HFFc6 (cell line): Measurements from ENCODE around the gene DNMT1. TPM values are rescaled to one million over a fixed set of nuclear protein-coding genes. Genes with fewer than 3 reads are reported as not detected.

Source experiments
- DNase-seq: peaks from one replicate; pipeline ENCODE4 v3.0.0-alpha.2; 2018
- H3K27ac Mint-ChIP-seq: 2 replicates; pipeline ENCODE4 v1.8.0; 2020; ENCODE audit warnings: mild to moderate bottlenecking, mixed read lengths
- H3K27me3 Mint-ChIP-seq: 2 replicates; pipeline ENCODE4 v1.8.0; 2021; ENCODE audit warnings: mild to moderate bottlenecking, moderate library complexity, mixed read lengths; ENCODE audit not compliant: insufficient read depth
- H3K36me3 Mint-ChIP-seq: 2 replicates; pipeline ENCODE4 v1.8.0; 2021; ENCODE audit warnings: low read depth, mixed read lengths
- H3K4me1 Mint-ChIP-seq: 2 replicates; pipeline ENCODE4 v1.8.0; 2020; ENCODE audit warnings: low read depth, mixed read lengths
- H3K4me3 Mint-ChIP-seq: 2 replicates; pipeline ENCODE4 v1.8.0; 2020; ENCODE audit warnings: mild to moderate bottlenecking, moderate library complexity, mixed read lengths
- H3K9me3 Mint-ChIP-seq: 2 replicates; pipeline ENCODE4 v1.8.0; 2020; ENCODE audit warnings: mild to moderate bottlenecking, mixed read lengths
- total RNA-seq, 6 experiments: library from RNA; stranded (reverse); fragmentation: NEBNext Ultra II Directional; extraction: Animal tissue kit (Norgen Biotek cat#: 25700); gene quantifications; 2 replicates in 1 of 6; 3 replicates in 5 of 6; pipeline ENCODE4 v1.2.3, GENCODE V29; 2021
- TF ChIP-seq, protein P1 (sequence below): fragments of 200-600 bp; sonication (generic); IDR thresholded peaks from 2 replicates; pipeline ENCODE4 v1.5.0; 2021; ENCODE audit warnings: antibody characterized with exemption, mild to moderate bottlenecking

Gene DNMT1
- total RNA-seq, 6 experiments from 2014 or later = 74.5 to 135 (median 125) TPM

DNA sequence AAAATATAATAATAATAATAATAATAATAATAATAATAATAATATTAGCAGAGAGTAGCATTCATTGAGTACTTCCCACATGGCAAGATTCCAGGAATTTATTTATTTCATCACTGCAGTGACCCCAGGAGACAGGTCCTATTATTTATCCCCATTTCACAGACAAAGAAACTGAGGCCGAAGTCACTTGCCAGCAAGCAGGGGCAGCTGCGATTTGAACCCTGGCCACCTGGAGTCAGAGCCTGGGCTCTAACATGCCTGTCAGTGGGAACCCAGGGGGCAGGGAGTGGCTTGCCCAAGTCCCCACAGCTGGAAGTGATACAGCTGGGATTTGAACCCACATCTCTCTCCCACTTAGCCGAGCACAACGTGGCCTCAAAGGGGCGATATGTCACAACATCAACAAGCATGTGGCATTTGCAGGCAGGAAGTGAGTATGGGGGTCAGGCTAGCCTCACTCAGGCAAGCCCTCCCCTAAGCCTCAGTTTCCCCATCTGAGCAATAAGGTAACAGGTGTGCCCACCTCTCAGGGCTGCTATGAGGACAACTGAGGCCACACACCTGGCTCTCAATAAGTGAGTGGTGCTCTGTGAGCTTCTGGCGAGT lies 105.7 kb downstream of the DNMT1 start:
- Mint-ChIP-seq H3K36me3 (peaks cover 26% of the 10 kb centered on the region), H3K9me3 (no peaks in the 10 kb centered on the region), H3K4me3 (no peak overlapping the region), H3K27me3 (peaks cover 3% of the 10 kb centered on the region), H3K27ac (no peak overlapping the region), H3K4me1 (no peaks in the 10 kb centered on the region)
- DNase-seq = no peak
- TF ChIP-seq, protein P1, sequence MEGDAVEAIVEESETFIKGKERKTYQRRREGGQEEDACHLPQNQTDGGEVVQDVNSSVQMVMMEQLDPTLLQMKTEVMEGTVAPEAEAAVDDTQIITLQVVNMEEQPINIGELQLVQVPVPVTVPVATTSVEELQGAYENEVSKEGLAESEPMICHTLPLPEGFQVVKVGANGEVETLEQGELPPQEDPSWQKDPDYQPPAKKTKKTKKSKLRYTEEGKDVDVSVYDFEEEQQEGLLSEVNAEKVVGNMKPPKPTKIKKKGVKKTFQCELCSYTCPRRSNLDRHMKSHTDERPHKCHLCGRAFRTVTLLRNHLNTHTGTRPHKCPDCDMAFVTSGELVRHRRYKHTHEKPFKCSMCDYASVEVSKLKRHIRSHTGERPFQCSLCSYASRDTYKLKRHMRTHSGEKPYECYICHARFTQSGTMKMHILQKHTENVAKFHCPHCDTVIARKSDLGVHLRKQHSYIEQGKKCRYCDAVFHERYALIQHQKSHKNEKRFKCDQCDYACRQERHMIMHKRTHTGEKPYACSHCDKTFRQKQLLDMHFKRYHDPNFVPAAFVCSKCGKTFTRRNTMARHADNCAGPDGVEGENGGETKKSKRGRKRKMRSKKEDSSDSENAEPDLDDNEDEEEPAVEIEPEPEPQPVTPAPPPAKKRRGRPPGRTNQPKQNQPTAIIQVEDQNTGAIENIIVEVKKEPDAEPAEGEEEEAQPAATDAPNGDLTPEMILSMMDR = no peak

DNA sequence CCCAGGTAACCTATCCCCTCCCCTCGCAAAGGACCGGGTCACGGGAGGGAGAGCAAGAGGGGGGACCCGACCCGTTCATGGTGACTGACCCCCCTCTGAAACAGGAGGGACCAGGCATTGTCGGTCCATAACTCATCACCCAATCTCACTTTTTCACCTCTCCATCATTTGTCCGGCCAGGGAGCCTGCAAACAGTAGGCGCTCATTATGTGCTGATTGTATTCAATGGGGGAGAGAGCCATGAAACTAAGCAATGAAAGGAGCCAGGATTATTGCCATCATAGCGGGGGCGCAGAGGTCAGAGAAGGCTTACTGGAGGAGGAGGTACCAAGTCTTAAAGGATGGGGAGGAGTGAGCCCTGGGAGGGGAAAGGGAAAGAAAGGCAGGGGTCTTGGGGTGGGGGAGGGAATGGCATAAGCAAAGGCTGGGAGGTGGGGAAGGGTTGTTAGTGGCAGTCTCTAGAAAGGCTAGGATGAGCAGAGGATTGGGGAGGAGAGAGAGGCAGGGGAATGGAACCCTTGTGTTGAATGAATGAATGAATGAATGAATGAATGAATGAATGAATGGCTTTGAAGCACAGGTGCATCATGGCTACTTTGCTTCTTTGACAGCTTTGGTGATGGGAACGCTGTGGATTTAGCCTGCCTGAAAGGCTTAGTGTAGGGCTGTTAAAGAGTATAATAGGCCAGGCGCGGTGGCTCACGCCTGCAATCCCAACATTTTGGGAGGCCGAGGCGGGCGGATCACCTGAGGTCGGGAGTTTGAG lies 107.3 kb downstream of the DNMT1 start:
- H3K27ac Mint-ChIP-seq = no peak overlapping the region
- TF ChIP-seq, protein P1 = no peak
- no peak for DNase-seq
- peak overlapping the region; percentile 85; the same call in 1 of the 2 replicates for H3K4me3 Mint-ChIP-seq
- H3K27me3 Mint-ChIP-seq = peaks cover 4% of the 10 kb centered on the region
- peaks cover 11% of the 10 kb centered on the region for H3K36me3 Mint-ChIP-seq
- no peaks in the 10 kb centered on the region for H3K9me3 Mint-ChIP-seq
- no peaks in the 10 kb centered on the region for H3K4me1 Mint-ChIP-seq

DNA sequence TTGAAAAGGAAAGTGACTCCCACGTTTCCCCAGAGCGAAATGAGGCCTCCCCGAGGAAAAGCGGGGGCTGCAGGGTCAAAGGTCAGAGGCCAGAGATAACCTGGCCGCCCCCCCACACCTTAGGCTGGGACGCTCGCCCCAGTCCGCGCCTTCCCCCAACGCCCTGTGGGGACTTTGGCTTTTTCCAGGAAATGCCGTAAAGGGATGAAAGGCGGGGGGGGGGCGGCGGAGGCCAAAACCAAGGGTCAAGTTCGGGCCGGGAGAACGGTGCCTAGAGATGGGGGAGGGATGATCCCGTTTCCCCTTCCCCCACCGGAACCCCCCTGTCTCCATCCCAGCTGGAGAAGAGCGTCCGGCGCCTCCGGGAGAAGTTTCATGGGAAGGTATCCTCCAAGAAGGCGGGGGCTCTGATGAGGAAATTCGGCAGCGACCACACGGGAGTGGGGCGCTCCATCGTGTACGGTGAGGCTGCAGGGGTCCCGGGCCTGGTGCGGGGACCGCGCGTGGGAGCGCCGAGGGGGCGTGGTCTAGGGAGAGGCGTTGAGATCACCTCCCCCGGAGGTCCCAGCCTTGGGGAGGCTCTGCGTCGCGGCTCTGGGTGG lies 108.1 kb downstream of the DNMT1 start:
- peak overlapping the region; percentile 85 for H3K4me3 Mint-ChIP-seq
- no peaks in the 10 kb centered on the region for H3K9me3 Mint-ChIP-seq
- no peak overlapping the region for H3K27ac Mint-ChIP-seq
- peaks cover 4% of the 10 kb centered on the region; the same call in 1 of the 2 replicates for H3K27me3 Mint-ChIP-seq
- no peak for DNase-seq
- TF ChIP-seq, protein P1 = no peak
- H3K36me3 Mint-ChIP-seq = peaks cover 7% of the 10 kb centered on the region
- no peaks in the 10 kb centered on the region for H3K4me1 Mint-ChIP-seq

DNA sequence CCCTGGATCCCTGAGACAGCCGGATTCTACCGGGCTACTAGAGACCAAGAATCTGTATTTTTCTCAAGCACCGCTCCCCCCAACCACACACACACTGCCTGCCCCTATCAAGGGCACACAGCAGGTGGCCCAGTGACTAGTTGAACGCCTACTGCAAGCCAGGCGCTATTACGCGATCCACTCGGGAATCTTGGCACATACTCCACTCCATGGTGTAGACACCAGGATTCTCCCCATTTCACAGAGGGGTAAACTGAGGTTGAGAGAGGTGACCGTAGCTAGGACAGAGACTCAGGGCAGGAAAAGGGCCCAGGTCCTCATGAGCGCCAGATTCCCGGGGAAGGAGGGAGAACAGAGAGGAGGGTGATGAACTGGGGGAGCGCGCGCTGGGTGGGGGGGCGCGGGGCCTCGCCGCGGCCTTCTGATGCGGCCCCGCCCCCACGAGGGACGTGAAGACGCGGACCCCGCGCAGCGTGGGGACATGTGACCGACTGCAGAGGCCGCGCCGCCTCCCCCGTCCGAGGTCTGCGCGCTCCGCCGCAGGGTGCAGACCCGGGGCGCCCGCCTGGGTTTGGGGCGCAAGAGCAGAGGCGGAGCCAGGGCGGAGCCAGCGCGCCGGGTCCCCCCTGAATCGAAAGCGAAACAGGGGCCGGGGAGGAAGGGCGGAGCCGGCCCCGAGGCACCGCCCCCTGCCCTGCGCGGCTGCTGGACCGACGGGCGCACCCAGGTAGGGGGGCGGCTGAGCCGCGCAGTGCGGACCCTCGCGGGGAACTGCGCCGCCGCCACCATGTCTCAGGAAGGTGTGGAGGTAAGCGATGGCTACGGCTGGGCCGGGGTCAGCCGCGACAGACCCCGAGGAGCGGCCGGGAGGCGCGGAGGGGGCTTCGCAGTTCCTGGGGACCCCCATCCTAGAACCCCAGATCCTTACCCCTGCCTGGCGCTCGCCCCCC lies 108.8 kb downstream of the DNMT1 start, which contains the start of gene SHFL:
TSS of gene SHFL (plus strand) at position 677 of the 950 bp plus-strand sequence. CDS start at position 788, 111 bp downstream.
- peak within 1 kb of the TSS; percentile 85 for H3K4me3 Mint-ChIP-seq
- H3K27ac Mint-ChIP-seq = peak within 1 kb of the TSS; percentile 65
- DNase-seq = peak; percentile 27
- H3K4me1 Mint-ChIP-seq = no peaks in the 10 kb centered on the region
- peaks cover 4% of the 10 kb centered on the region for H3K27me3 Mint-ChIP-seq
- H3K9me3 Mint-ChIP-seq = no peaks in the 10 kb centered on the region
- TF ChIP-seq, protein P1 = no peak
- H3K36me3 Mint-ChIP-seq = peaks cover 5% of the 10 kb centered on the region

DNA sequence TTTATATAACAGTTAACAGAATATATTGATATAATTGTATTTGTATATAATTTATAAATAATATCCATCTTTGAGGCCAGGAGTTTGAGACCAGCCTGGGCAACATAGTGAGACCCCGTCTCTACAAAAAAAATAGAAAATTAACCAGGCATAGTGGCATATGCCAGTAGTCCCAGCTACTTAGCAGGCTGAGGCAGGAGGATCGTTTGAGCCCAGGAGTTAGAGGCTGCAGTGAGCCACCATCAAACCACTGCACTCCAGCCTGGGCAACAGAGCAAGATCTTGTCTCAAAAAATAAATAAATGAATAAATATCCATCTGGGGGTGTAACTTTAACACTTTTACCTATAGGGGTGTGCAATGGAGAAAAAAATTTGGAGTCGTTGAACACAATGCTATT lies 110.0 kb downstream of the DNMT1 start:
- no peak for DNase-seq
- TF ChIP-seq, protein P1 = no peak
- Mint-ChIP-seq H3K27me3 (peaks cover 6% of the 10 kb centered on the region), H3K9me3 (no peaks in the 10 kb centered on the region), H3K27ac (no peak overlapping the region), H3K4me1 (no peaks in the 10 kb centered on the region), H3K4me3 (peak overlapping the region; percentile 85; the same call in 1 of the 2 replicates), H3K36me3 (peaks cover under 1% of the 10 kb centered on the region)
